HG03521 (cell line): ENCODE measurements around the gene SLC2A14.
"Not testable (repeated sequence)": the region's sequence is repeated elsewhere in the genome, so short reads cannot be mapped to it uniquely, and the experiment has no call there.

Source experiments
- ATAC-seq: cut with Tn5 transposase; IDR thresholded peaks from one replicate; pipeline ENCODE4 v1.9.1; 2021; ENCODE audit warnings: mild to moderate bottlenecking, moderate library complexity; ENCODE audit not compliant: unreplicated experiment

Gene SLC2A14

GRCh38 chr12:7835116-7835515, 37.6 kb downstream of the SLC2A14 start:
- ATAC-seq = no peak

GRCh38 chr12:7834701-7835100, 38.0 kb downstream of the SLC2A14 start:
- no peak for ATAC-seq

- ATAC-seq = no peak
Observed at GRCh38 chr12:7833831-7834230, 38.9 kb downstream of the SLC2A14 start.

- ATAC-seq = not testable (repeated sequence)
Observed at GRCh38 chr12:7833201-7833600, 39.5 kb downstream of the SLC2A14 start.

- no peak for ATAC-seq
Observed at GRCh38 chr12:7832059-7832696, 40.5 kb downstream of the SLC2A14 start.

- not testable (repeated sequence) for ATAC-seq
Observed at GRCh38 chr12:7829737-7830136, 43.0 kb downstream of the SLC2A14 start.

- not testable (repeated sequence) for ATAC-seq
Observed at GRCh38 chr12:7825754-7826153, 47.0 kb downstream of the SLC2A14 start.

GRCh38 chr12:7806863-7807487, 65.7 kb downstream of the SLC2A14 start:
- no peak for ATAC-seq

GRCh38 chr12:7806319-7806718, 66.4 kb downstream of the SLC2A14 start:
- not testable (repeated sequence) for ATAC-seq

- no peak for ATAC-seq
Observed at GRCh38 chr12:7801460-7801859, 71.3 kb downstream of the SLC2A14 start.

GRCh38 chr12:7798750-7799308, 73.9 kb downstream of the SLC2A14 start:
- not testable (repeated sequence) for ATAC-seq

- no peak for ATAC-seq
Observed at GRCh38 chr12:7797698-7798398, 74.9 kb downstream of the SLC2A14 start.

GRCh38 chr12:7797269-7797668, 75.4 kb downstream of the SLC2A14 start:
- ATAC-seq = not testable (repeated sequence)

GRCh38 chr12:7793211-7793610, 79.5 kb downstream of the SLC2A14 start:
- no peak for ATAC-seq

- not testable (repeated sequence) for ATAC-seq
Observed at GRCh38 chr12:7788884-7789528, 83.7 kb downstream of the SLC2A14 start, which contains the start of gene NANOG. TSS of gene NANOG (plus strand) at chr12:7789402. CDS start at chr12:7789615, 213 bp downstream.

GRCh38 chr12:7788294-7788660, 84.4 kb downstream of the SLC2A14 start:
- ATAC-seq = no peak

- no peak for ATAC-seq
Observed at GRCh38 chr12:7787574-7788293, 85.0 kb downstream of the SLC2A14 start.

- no peak for ATAC-seq
Observed at GRCh38 chr12:7784701-7785100, 88.0 kb downstream of the SLC2A14 start.

GRCh38 chr12:7783433-7783832, 89.3 kb downstream of the SLC2A14 start:
- ATAC-seq = not testable (repeated sequence)

GRCh38 chr12:7782055-7782454, 90.7 kb downstream of the SLC2A14 start:
- ATAC-seq = no peak
